Embryonic facial prominence (tissue), 1 donor: Measurements from ENCODE around the gene CARD11.

Source experiments
- DNase-seq: peaks from one replicate; pipeline ENCODE4 v3.0.0-alpha.2; 2016; ENCODE audit errors: extremely low spot score

CARD11 gene

GRCh38 chr7:2873686-2874551 lies 169.7 kb downstream of the CARD11 start:
- no peak for DNase-seq

GRCh38 chr7:2873146-2873545 lies 170.5 kb downstream of the CARD11 start:
- DNase-seq, result no peak

GRCh38 chr7:2872296-2872874 lies 171.3 kb downstream of the CARD11 start:
- DNase-seq, result no peak

GRCh38 chr7:2870471-2870931 lies 173.2 kb downstream of the CARD11 start:
- DNase-seq, result no peak

GRCh38 chr7:2869981-2870380 lies 173.7 kb downstream of the CARD11 start:
- no peak for DNase-seq

- no peak for DNase-seq
Measured at GRCh38 chr7:2866601-2867000, 177.1 kb downstream of the CARD11 start.

- DNase-seq, result no peak
Measured at GRCh38 chr7:2864999-2865670, 178.5 kb downstream of the CARD11 start.

GRCh38 chr7:2864204-2864985 lies 179.3 kb downstream of the CARD11 start:
- DNase-seq, result no peak

GRCh38 chr7:2863461-2864066 lies 180.1 kb downstream of the CARD11 start:
- no peak for DNase-seq

GRCh38 chr7:2862831-2863361 lies 180.8 kb downstream of the CARD11 start:
- DNase-seq, result no peak

GRCh38 chr7:2861509-2861908 lies 182.2 kb downstream of the CARD11 start:
- DNase-seq, result no peak

GRCh38 chr7:2860627-2861133 lies 183.0 kb downstream of the CARD11 start:
- no peak for DNase-seq

GRCh38 chr7:2859952-2860351 lies 183.7 kb downstream of the CARD11 start:
- DNase-seq, result no peak

- DNase-seq, result no peak
Measured at GRCh38 chr7:2858621-2859020, 185.0 kb downstream of the CARD11 start.

- no peak for DNase-seq
Measured at GRCh38 chr7:2856388-2857169, 187.1 kb downstream of the CARD11 start.
